ENCODE data around the gene LATS2.

DNA sequence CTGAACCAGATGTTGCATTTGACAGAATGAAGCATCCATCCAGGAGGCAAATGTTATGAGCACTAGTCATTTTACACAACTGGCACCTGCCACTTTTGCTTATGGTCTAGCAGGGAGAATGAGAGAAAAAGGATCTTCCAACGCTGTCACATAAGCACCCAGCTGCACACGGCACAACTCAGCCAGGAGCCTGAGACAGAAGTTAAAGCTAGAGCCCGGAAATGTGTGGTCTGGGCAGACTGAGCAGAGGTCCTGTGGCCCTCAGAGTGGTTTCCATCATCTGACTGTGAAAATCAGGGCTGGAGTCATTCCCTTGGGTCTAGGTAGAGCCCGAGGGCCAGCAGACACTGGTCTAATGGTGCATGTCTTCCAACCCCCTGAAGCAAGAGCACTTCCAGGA lies 80.5 kb downstream of the LATS2 start:
- TF ChIP-seq CTCF (IDR thresholded peaks at IDR 0.05 in 8 of 11, conservative IDR thresholded peaks at IDR 0.05 in 3 of 11) = no peak
- no peak for TF ChIP-seq POLR2A (IDR thresholded peaks at IDR 0.05)
